Transverse colon (tissue), 4 donors: ENCODE measurements around the gene CCDC150. TPM values are rescaled to one million over a fixed set of nuclear protein-coding genes. Genes with fewer than 3 reads are reported as not detected.

Source experiments
- DNase-seq: peaks from one replicate; pipeline ENCODE4 v3.0.0-alpha.2; 2019
- H3K27ac ChIP-seq, 4 donors: fragments of 200-600 bp; sonication (generic); 2 replicates each; pipeline ENCODE4 v1.5.1; 2016 to 2018; ENCODE audit warnings: inconsistent platforms in 4 of 4
- H3K27me3 ChIP-seq: fragments of 200-600 bp; sonication (generic); 2 replicates; pipeline ENCODE4 v1.5.1; 2017; ENCODE audit warnings: inconsistent platforms
- H3K36me3 ChIP-seq, 4 donors: fragments of 200-600 bp; sonication (generic); 2 replicates each; pipeline ENCODE4 v1.5.1; 2017 to 2019; ENCODE audit warnings: inconsistent platforms in 4 of 4
- H3K4me1 ChIP-seq, 4 donors: fragments of 200-600 bp; sonication (generic); 2 replicates each; pipeline ENCODE4 v1.5.1; 2017 to 2020; ENCODE audit warnings: inconsistent platforms in 4 of 4
- H3K4me3 ChIP-seq, 4 donors: fragments of 200-600 bp; sonication (generic); 1 replicate in 1 of 4; 2 replicates in 3 of 4; pipeline versions ENCODE4 v1.5.1 to v1.6.1; 2017 to 2019; ENCODE audit warnings: inconsistent platforms in 4 of 4
- H3K9me3 ChIP-seq, 2 donors: fragments of 200-600 bp; sonication (generic); 2 replicates each; pipeline ENCODE4 v1.5.1; 2017 to 2019; ENCODE audit warnings: inconsistent platforms in 2 of 2
- CTCF ChIP-seq, 5 experiments: fragments of 200-600 bp in 3 of 5; fragments of 450-650 bp in 2 of 5; sonication (generic) in 3 of 5; IDR thresholded peaks; 1 replicate in 2 of 5; 2 replicates in 3 of 5; pipeline ENCODE4 v1.5.1; 2016 to 2017; ENCODE audit warnings: antibody characterized with exemption in 5 of 5, inconsistent platforms in 3 of 5, mild to moderate bottlenecking in 2 of 5, moderate library complexity in 1 of 5
- EP300 ChIP-seq: sonication (generic); formaldehyde crosslinking; IDR thresholded peaks from one replicate; pipeline ENCODE4 v1.6.1; 2017; ENCODE audit warnings: antibody characterized with exemption, low read depth
- POLR2A ChIP-seq: fragments of 450-650 bp; IDR thresholded peaks from one replicate; pipeline ENCODE4 v1.6.1; 2016; ENCODE audit warnings: antibody characterized with exemption, mild to moderate bottlenecking, moderate library complexity
- POLR2AphosphoS5 ChIP-seq, 3 donors: sonication (generic); formaldehyde crosslinking; IDR thresholded peaks; one replicate each; pipeline ENCODE4 v1.6.1; 2016; ENCODE audit warnings: antibody characterized with exemption in 3 of 3
- WGBS, 2 donors: methylation state at CpG; one replicate each; pipeline ENCODE4 v1.1.5; 2018; ENCODE audit warnings: low coverage in 1 of 2; 5-methylcytosine and 5-hydroxymethylcytosine counted together
- in situ Hi-C, 4 donors: fragments of 200-750 bp; cut with MboI; loops; one replicate each; pipeline versions ENCODE4 v1.15.0 to v1.15.1; 2017; ENCODE audit warnings: low sequenced_read_pairs in 3 of 4, low pct_ligation_motif_present in 1 of 4, low pct_unique_long_range_greater_than_20kb in 1 of 4
- intact Hi-C: fragments of 100-400 bp; cut with DNase I; formaldehyde crosslinking; loops from one replicate; pipeline ENCODE4 v1.15.1; 2023; ENCODE audit warnings: low total_unique reads
- total RNA-seq, 4 donors: library from RNA; depleted of rRNA; stranded (reverse); fragments of >200 nt; gene quantifications; one replicate each; pipeline ENCODE4 v1.1.0, GENCODE V29; 2016

CCDC150 gene
- total RNA-seq, 4 donors from 2014 or later = 1.6 to 137 (median 2.7) TPM; not detected in 1

GRCh38 chr2:196739031-196739430, 99.5 kb downstream of the CCDC150 start:
- Histone ChIP-seq H3K4me3 (no peak overlapping the region), H3K27ac (no peak overlapping the region), H3K36me3 (no peaks in the 10 kb centered on the region), H3K9me3 (peaks cover 0 to 3% of the 10 kb centered on the region in 2 donors), H3K4me1 (no peaks in the 10 kb centered on the region), H3K27me3 (no peaks in the 10 kb centered on the region)
- in situ Hi-C loops (no loop called here), intact Hi-C loops (no loop called here)
- WGBS, 2 donors = 95 to 97% methylated on average over 5 of the region's 5 CpGs
- TF ChIP-seq EP300 = no peak
- TF ChIP-seq CTCF (IDR thresholded peaks at IDR 0.05) = no peak
- no peak for TF ChIP-seq POLR2A
- no peak for TF ChIP-seq POLR2AphosphoS5 (IDR thresholded peaks at IDR 0.05)
- no peak for DNase-seq

DNA sequence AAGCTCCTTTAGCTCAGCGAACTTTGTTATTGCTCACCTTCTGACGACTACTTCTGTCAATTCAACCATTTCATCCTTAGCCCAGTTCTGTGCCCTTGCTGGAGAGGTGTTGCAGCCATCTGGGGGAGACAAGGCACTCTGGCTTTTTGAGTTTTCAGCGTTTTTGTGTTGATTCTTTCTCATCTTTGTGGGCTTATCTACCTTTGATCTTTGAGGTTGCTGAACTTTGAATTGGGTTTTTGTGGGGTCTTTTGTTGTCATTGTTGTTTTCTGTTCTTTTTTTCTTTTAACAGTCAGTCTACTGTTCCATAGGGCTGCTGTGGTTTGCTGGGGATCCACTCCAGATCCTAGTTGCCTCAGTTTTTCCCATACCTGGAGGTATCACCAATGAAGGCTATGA, 102.7 kb downstream of the CCDC150 start:
- Histone ChIP-seq H3K36me3 (no peaks in the 10 kb centered on the region), H3K9me3 (peaks cover 0 to 3% of the 10 kb centered on the region in 2 donors), H3K27ac (no peak overlapping the region), H3K4me3 (no peak overlapping the region), H3K4me1 (no peaks in the 10 kb centered on the region), H3K27me3 (no peaks in the 10 kb centered on the region)
- intact Hi-C loops (no loop called here), in situ Hi-C loops (no loop called here)
- no peak for DNase-seq
- WGBS, 2 donors = 78 to 79% methylated on average over 3 of the region's 3 CpGs
- TF ChIP-seq CTCF (IDR thresholded peaks at IDR 0.05) (no peak), EP300 (no peak), POLR2A (no peak), POLR2AphosphoS5 (IDR thresholded peaks at IDR 0.05) (no peak)

DNA sequence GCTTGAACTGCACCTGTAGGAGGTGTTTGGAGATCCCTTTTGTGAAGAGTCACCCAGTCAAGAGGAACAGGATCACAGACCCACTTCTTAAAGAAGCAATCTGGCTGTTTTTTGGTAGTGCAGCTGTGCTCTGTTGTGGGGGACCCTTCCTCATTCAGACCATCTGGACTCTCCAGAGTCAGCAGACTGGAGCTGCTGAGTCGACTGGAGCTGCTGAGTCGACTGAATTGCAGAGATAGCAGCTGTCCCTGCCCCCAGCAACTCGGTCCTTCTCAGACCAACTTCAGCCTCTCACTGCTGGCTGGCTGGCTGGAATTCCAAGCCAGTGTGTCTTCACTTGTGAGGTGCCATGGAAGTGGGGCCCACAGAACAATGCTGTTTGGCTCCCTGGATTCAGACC, 103.2 kb downstream of the CCDC150 start:
- no peaks in the 10 kb centered on the region for H3K36me3 ChIP-seq
- WGBS, 2 donors = 80% methylated on average over 3 of the region's 3 CpGs; no CpG with 5 or more reads in 1 of the 2 donors
- H3K4me3 ChIP-seq = no peak overlapping the region
- in situ Hi-C loops (no loop called here), intact Hi-C loops (no loop called here)
- H3K27ac ChIP-seq = no peak overlapping the region
- no peaks in the 10 kb centered on the region for H3K4me1 ChIP-seq
- TF ChIP-seq POLR2AphosphoS5 (IDR thresholded peaks at IDR 0.05) (no peak), CTCF (IDR thresholded peaks at IDR 0.05) (no peak), POLR2A (no peak), EP300 (no peak)
- no peaks in the 10 kb centered on the region for H3K27me3 ChIP-seq
- no peak for DNase-seq
- H3K9me3 ChIP-seq = peaks cover 0 to 3% of the 10 kb centered on the region in 2 donors

DNA sequence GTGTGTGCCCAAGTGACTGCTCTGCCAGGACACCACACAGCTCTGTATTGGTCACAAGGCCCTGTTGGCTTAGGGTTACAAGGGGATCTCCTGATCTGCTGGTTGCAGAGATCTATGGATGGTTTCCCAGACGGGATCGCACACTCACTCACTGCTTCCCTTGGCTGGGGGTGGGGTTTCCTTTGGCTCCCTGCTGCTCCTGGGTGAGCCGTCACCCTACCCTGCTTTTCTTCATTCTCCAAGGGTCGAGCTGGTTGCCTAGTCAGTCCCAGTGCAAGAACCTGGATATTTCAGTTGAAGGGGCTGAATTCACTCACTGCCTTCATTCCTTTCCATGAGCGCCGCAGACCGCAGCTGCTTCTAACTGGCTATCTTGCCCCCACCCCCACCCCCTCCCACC, 103.7 kb downstream of the CCDC150 start:
- H3K27ac ChIP-seq = no peak overlapping the region
- DNase-seq = no peak
- intact Hi-C loops (no loop called here), in situ Hi-C loops (no loop called here)
- no peaks in the 10 kb centered on the region for H3K27me3 ChIP-seq
- H3K4me3 ChIP-seq = no peak overlapping the region
- H3K36me3 ChIP-seq = no peaks in the 10 kb centered on the region
- peaks cover 0 to under 1% (median 0%) of the 10 kb centered on the region in 4 donors for H3K4me1 ChIP-seq
- 95% methylated on average over 7 of the region's 7 CpGs; no CpG with 5 or more reads in 1 of the 2 donors for WGBS, 2 donors
- H3K9me3 ChIP-seq = peaks cover 0 to 3% of the 10 kb centered on the region in 2 donors
- TF ChIP-seq CTCF (IDR thresholded peaks at IDR 0.05) (no peak), EP300 (no peak), POLR2AphosphoS5 (IDR thresholded peaks at IDR 0.05) (no peak), POLR2A (no peak)
